ENCODE data around the gene ALPL. TPM values are rescaled to one million over a fixed set of nuclear protein-coding genes. Genes with fewer than 3 reads are reported as not detected.

ALPL gene
- total RNA-seq, 8 experiments from 2014 or later: 0.25 to 19.7 (median 3.0) TPM

DNA sequence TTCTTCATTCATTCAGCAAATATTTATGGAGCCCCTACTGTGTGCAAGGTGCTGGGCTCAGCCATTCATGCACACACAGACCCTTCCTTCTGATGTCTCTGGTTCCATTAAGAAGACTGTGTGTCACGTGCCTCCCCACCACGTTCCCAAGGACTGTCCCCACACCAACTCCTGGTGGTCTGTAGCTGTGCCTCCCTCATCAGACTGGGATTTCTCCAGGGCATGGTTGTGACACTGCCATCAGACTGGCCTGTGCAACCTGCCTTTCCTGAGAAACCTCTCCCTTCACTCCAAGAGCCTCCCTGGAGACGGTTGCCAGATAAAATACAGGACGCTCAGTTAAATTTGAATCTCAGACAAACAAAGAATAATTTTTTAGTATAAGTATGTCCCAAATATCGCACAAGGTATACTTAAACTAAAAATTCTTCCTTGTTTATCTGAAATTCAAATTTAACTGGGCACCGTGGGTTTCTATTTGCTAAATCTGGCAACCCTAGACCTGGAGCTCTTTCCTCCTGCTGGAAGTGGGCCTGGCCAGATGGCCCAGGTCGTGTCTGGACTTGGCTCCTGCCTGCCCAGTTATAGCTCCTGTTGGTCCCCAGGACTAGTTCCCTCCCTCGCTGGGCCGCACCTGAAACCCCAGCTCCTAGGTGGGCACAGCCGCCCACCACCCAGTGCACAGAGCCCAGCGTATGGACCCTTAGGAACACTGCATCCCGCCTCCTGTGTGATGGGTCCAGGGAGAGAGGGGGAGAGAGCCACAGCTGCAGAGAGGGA, 83.1 kb downstream of the ALPL start:
- 33 to 93% (median 83%) methylated on average over 1 to 11 of the region's 12 CpGs; no CpG with 5 or more reads in 1 of the 10 experiments for WGBS, 10 experiments
- in situ Hi-C loops (cut with MboI; ENCODE audit: low pct_unique_long_range_greater_than_20kb in 2 of 9, low sequenced_read_pairs in 9 of 9, unreplicated experiment in 9 of 9): no loop called here
- Histone ChIP-seq H3K27ac (no peak overlapping the region), H3K4me1 (replicated peaks in 1 of 2) (peaks cover 13 to 19% of the 10 kb centered on the region in 2 donors), H3K4me3 (no peak overlapping the region)
- no peak for ATAC-seq (replicated peaks in 6 of 8)

DNA sequence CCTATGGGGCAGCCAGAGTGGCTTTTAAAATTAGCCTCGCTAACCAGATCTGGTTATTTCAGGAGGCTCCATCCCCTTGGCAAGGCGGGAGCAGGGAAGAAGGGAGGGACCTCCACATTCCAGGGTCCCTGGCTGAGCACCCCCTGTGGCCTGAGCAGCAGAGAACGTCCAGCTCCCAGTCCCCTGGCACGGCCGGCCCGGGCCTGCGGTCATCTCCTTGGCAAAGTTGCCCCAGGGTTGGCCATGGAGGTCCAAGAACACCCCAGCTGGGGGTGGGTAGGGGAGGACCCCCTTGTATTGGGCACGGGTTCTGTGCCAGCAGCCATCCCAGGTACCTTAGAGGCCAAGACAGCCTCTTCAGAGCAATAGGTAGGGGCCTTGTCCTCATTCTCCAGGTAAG, 84.0 kb downstream of the ALPL start:
- no peak for ATAC-seq (replicated peaks in 6 of 8)
- H3K4me3 ChIP-seq: no peak overlapping the region
- 60 to 100% (median 86%) methylated on average over 1 to 3 of the region's 8 CpGs; no CpG with 5 or more reads in 7 of the 10 experiments for WGBS, 10 experiments
- no peak overlapping the region for H3K27ac ChIP-seq
- peaks cover 13 to 21% of the 10 kb centered on the region in 2 donors for H3K4me1 ChIP-seq (replicated peaks in 1 of 2)
- in situ Hi-C loops (cut with MboI; ENCODE audit: low pct_unique_long_range_greater_than_20kb in 2 of 9, low sequenced_read_pairs in 9 of 9, unreplicated experiment in 9 of 9): no loop called here

DNA sequence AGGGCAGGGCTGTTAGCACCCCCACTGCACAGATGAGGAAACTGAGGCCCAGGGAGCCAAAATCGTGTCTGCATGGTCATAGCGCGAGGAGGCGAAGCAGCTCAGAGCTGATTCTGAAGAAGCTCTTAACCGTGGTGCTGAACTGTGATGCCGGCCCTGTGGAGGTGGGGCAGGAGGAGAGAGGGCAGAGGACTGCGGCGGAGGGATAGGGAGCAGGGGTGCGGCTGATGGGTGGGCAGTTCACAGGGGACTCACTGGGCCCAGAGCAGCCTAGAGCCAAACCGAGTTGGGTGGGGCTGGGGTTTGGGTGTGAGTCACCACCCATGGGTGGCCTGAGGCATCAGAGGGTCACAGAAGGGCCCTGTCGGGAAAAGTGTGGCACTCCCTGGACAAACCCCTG, 85.3 kb downstream of the ALPL start:
- H3K4me3 ChIP-seq: no peak overlapping the region
- peaks cover 13 to 21% of the 10 kb centered on the region in 2 donors for H3K4me1 ChIP-seq (replicated peaks in 1 of 2)
- WGBS, 10 experiments: 0 to 75% (median 40%) methylated on average over 1 to 6 of the region's 11 CpGs; no CpG with 5 or more reads in 5 of the 10 experiments
- no peak overlapping the region for H3K27ac ChIP-seq
- in situ Hi-C loops (cut with MboI; ENCODE audit: low pct_unique_long_range_greater_than_20kb in 2 of 9, low sequenced_read_pairs in 9 of 9, unreplicated experiment in 9 of 9): no loop called here
- ATAC-seq (replicated peaks in 6 of 8): peak in 3 of 8 experiments; percentile 49 to 67 (median 57)

DNA sequence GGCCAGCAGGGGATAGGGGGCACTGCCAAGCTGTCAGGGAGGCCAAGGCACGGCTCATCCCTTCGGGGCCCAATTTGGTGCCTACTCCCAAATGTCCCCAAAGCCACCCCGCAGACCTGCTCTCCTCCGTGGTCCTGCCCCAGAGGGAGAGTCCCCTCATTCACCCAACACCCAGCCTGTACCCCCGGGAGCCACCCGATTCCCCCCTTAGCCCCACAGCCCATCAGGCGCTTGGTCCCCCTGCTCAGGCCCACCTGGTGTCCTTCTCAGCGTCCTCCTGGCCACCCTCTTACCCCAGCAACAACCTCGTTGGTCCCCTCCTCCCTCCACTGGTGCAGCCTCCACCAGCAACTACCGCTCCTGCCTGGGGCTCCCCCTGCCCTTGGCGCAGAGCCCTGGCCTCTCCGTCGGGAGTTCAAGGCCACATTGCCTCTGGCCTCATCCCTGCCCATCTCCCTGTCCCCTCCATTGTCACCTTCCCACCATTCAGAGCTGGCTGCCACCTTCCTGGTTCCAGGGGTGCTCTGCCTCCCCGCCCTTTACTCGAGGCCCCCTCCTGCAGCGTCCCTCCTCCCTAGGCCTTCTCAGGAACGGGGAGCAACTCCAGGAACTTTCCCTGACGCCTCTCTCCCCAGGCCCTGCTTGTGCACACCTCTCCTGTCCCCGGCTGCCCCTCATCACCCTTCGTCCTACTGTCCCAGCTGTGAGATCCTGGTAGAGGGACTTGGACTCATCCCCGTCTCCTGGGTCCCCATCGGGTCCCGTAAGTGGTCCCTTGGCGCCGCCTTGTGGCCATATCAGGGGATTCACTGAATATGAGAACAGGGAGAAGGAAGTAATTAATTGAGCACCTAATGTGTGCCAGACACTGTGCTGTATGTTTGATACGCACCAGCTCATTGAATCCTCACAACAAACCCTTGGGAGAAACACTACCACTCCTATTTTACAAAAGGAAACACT, 86.0 kb downstream of the ALPL start:
- 13 to 80% (median 51%) methylated on average over 1 to 10 of the region's 26 CpGs; no CpG with 5 or more reads in 4 of the 10 experiments for WGBS, 10 experiments
- peaks cover 10 to 17% of the 10 kb centered on the region in 2 donors for H3K4me1 ChIP-seq (replicated peaks in 1 of 2)
- ATAC-seq (replicated peaks in 6 of 8): peak in 3 of 8 experiments; percentile 64 to 67 (median 66)
- H3K27ac ChIP-seq: no peak overlapping the region
- H3K4me3 ChIP-seq: no peak overlapping the region
- in situ Hi-C loops (cut with MboI; ENCODE audit: low pct_unique_long_range_greater_than_20kb in 2 of 9, low sequenced_read_pairs in 9 of 9, unreplicated experiment in 9 of 9): no loop called here

DNA sequence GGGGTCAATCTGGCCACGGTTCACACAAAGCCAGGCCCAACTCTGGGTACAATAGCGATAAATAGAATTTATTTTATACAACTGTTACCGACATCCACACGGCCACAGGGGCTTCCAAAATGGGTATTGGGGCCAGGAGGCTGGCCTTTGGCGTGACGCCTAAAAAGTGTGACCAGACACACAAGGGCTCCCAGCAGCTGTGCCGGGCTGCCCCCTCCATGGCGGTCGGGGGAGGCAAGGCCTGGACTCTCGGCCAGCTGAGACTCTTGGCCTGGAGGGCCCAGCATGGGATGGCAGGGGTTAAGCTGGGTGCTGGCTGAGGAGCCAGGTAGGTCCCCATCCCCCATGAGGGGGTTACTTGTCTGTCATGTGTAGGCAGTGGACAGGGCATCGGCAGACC, 87.0 kb downstream of the ALPL start:
- Histone ChIP-seq H3K4me1 (replicated peaks in 1 of 2) (peaks cover under 1 to 7% of the 10 kb centered on the region in 2 donors), H3K4me3 (no peak overlapping the region), H3K27ac (no peak overlapping the region)
- in situ Hi-C loops (cut with MboI; ENCODE audit: low pct_unique_long_range_greater_than_20kb in 2 of 9, low sequenced_read_pairs in 9 of 9, unreplicated experiment in 9 of 9): no loop called here
- WGBS, 10 experiments: 60 to 100% (median 86%) methylated on average over 1 to 9 of the region's 11 CpGs; no CpG with 5 or more reads in 5 of the 10 experiments
- no peak for ATAC-seq (replicated peaks in 6 of 8)

DNA sequence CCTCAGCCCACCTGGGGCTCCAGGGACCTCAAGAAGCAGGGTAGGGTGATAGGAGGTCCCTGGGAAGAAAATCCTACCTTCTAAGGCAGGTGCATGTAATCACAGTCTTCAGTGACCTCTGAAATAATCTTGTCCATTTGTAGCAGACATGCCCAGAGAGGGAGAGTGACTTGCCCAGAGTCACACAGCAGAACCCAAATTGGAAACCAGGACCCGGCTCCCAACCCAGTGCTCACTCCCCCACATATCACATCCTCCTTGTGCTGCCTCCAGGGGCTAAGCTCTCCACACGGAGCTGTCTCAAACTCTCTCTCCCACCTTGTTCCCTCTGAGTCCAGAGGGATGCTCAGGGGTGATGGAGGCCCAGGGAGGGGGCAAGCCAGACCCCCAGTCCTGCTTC, 87.4 kb downstream of the ALPL start:
- Histone ChIP-seq H3K4me1 (replicated peaks in 1 of 2) (peaks cover 0 to 6% of the 10 kb centered on the region in 2 donors), H3K4me3 (no peak overlapping the region), H3K27ac (no peak overlapping the region)
- in situ Hi-C loops (cut with MboI; ENCODE audit: low pct_unique_long_range_greater_than_20kb in 2 of 9, low sequenced_read_pairs in 9 of 9, unreplicated experiment in 9 of 9): no loop called here
- WGBS, 10 experiments: 67 to 100% (median 100%) methylated on average over 1 to 2 of the region's 2 CpGs; no CpG with 5 or more reads in 5 of the 10 experiments
- ATAC-seq (replicated peaks in 6 of 8): no peak

DNA sequence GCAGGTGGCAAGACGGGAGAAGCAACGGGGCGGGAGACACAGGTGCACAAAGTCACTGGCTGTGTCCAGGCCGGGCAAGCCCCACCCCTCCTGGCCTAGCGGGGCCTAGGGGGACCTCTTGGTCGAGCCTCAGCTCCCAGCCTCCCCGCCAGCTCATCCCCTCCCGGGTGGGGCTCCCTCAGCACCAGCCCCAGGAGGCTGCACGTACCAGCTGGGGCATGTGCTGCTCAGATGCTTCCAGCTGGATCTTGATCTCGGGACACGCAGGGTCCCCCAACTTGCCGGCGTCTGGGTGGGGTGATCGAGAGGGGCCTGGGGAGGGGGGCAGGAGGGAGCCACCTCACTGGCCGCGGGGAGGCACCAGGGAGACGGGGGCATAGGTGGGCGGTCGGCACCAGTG, 88.5 kb downstream of the ALPL start:
- WGBS, 10 experiments: 70 to 93% methylated on average over 3 to 8 of the region's 19 CpGs; no CpG with 5 or more reads in 8 of the 10 experiments
- ATAC-seq (replicated peaks in 6 of 8): peak in 5 of 8 experiments; percentile 9 to 56 (median 35)
- Histone ChIP-seq H3K4me3 (no peak overlapping the region), H3K27ac (no peak overlapping the region), H3K4me1 (replicated peaks in 1 of 2) (peaks cover 0 to 6% of the 10 kb centered on the region in 2 donors)
- in situ Hi-C loops (cut with MboI; ENCODE audit: low pct_unique_long_range_greater_than_20kb in 2 of 9, low sequenced_read_pairs in 9 of 9, unreplicated experiment in 9 of 9): no loop called here

DNA sequence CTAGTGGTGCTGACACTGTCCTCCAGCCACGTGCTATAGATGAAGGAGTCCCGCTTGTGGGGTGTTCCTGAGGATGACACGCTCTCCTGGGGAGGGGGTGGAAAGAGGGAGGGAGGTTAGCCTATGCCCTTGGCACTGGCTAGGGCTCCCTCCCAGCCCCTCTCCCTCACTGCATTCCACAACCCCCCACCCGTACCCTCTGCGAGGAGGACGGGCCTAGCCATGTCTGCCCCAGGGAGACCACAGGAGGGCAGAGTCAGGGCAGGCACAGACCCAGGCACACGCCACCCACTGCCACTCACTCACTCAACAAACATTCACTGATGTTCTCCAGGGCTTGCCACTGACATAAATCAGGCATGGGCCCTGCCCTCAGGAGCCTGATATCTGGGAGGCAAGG, 89.2 kb downstream of the ALPL start:
- Histone ChIP-seq H3K27ac (no peak overlapping the region), H3K4me1 (replicated peaks in 1 of 2) (peaks cover 0 to 6% of the 10 kb centered on the region in 2 donors), H3K4me3 (no peak overlapping the region)
- peak in 3 of 8 experiments; percentile 2 for ATAC-seq (replicated peaks in 6 of 8)
- WGBS, 10 experiments: 90 to 100% methylated on average over 1 to 4 of the region's 7 CpGs; no CpG with 5 or more reads in 8 of the 10 experiments
- in situ Hi-C loops (cut with MboI; ENCODE audit: low pct_unique_long_range_greater_than_20kb in 2 of 9, low sequenced_read_pairs in 9 of 9, unreplicated experiment in 9 of 9): no loop called here

DNA sequence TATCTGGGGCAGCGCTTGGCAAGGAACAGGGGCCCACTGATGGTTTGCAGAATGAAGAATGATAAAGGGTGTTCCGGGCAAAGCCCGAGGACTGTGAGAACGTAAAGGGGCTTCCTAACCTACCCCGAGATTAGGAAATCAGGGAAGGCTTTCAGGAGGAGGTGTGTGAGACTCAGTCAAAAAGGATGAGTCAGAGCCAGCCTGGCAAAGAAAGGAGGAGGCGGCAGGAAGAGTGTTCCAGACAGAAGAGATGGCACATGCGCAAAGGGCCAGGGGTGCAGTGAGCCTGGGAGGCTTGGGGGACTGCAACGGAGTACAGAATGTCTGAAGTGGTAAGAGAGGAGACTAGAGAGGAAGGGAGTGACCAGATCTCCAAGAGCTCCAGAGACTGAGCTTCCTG, 89.7 kb downstream of the ALPL start:
- in situ Hi-C loops (cut with MboI; ENCODE audit: low pct_unique_long_range_greater_than_20kb in 2 of 9, low sequenced_read_pairs in 9 of 9, unreplicated experiment in 9 of 9): no loop called here
- no peak for ATAC-seq (replicated peaks in 6 of 8)
- 37 to 100% (median 78%) methylated on average over 1 to 8 of the region's 8 CpGs; no CpG with 5 or more reads in 4 of the 10 experiments for WGBS, 10 experiments
- Histone ChIP-seq H3K27ac (no peak overlapping the region), H3K4me3 (no peak overlapping the region), H3K4me1 (replicated peaks in 1 of 2) (peaks cover 0 to 6% of the 10 kb centered on the region in 2 donors)

DNA sequence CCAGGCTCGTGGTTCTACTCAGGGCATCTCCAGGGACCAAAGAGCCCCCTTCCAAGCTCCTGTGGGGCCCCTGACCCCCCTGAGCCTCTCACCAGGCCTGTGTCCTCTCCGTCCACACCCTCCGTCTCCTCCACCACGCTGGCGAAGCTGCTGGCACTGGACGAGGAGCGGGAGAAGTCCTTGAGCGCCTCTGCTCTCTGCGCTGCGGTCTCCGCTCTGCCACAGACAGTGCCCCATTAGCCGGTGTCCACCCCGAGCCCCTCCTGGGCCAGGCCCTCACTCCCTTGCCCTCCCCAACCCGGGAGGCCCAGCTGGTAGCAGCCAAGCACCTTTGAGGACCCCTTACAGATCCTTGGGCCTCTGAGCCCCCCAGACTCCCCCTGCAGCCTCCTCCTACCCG, 90.2 kb downstream of the ALPL start:
- in situ Hi-C loops (cut with MboI; ENCODE audit: low pct_unique_long_range_greater_than_20kb in 2 of 9, low sequenced_read_pairs in 9 of 9, unreplicated experiment in 9 of 9): no loop called here
- no peak for ATAC-seq (replicated peaks in 6 of 8)
- WGBS, 10 experiments: 60 to 84% (median 71%) methylated on average over 1 to 7 of the region's 15 CpGs; no CpG with 5 or more reads in 7 of the 10 experiments
- Histone ChIP-seq H3K27ac (no peak overlapping the region), H3K4me3 (no peak overlapping the region), H3K4me1 (replicated peaks in 1 of 2) (peaks cover 4 to 11% of the 10 kb centered on the region in 2 donors)

DNA sequence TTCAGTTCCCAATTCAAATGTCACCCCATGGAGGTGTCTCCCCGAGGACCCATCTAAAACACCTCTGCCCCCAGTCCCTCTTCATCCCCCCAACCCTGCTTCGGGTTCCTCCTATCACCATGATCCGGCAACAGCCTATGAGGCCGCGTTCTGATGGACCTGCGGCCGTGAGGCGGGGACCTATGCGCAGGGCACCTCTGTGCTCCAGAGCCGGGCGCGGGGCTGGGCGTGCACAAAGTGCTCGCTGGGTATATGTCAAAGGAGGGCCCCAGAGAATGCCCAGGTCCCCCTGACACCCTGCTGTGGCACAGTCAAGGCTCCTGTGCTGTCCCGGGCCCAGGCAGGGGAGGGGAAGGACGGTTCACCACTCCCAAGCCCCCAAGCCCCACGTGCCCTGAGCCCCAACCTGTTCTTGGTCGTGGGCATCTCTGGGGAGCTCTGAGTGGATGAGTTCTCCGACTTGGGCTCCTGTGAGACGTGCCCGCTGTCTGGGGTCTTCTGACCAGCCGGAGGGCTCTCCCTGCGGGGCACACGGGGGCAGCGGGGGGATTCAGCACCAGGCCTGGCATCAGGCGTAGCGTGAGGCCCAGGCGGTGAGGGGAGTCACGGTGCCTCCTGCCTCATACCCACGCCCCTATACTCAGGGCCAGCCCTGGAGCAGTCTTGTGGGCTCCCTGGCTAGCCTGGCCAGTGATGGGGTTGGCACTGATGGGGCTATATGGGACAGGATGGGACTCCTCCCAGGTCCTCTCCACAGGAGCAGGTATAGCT, 92.2 kb downstream of the ALPL start:
- no peak overlapping the region for H3K27ac ChIP-seq
- in situ Hi-C loops (cut with MboI; ENCODE audit: low pct_unique_long_range_greater_than_20kb in 2 of 9, low sequenced_read_pairs in 9 of 9, unreplicated experiment in 9 of 9): no loop called here
- WGBS, 10 experiments: 0 to 100% (median 98%) methylated on average over 1 to 9 of the region's 30 CpGs; no CpG with 5 or more reads in 7 of the 10 experiments
- no peak overlapping the region for H3K4me3 ChIP-seq
- ATAC-seq (replicated peaks in 6 of 8): no peak
- peaks cover 5 to 14% of the 10 kb centered on the region in 2 donors for H3K4me1 ChIP-seq (replicated peaks in 1 of 2)

Measured in motor neuron (in vitro differentiated cells).